ENCODE data around the gene VEGFB.
A peak's percentile ranks its signal among the peaks of the same experiment; 100 is the strongest.

DNA sequence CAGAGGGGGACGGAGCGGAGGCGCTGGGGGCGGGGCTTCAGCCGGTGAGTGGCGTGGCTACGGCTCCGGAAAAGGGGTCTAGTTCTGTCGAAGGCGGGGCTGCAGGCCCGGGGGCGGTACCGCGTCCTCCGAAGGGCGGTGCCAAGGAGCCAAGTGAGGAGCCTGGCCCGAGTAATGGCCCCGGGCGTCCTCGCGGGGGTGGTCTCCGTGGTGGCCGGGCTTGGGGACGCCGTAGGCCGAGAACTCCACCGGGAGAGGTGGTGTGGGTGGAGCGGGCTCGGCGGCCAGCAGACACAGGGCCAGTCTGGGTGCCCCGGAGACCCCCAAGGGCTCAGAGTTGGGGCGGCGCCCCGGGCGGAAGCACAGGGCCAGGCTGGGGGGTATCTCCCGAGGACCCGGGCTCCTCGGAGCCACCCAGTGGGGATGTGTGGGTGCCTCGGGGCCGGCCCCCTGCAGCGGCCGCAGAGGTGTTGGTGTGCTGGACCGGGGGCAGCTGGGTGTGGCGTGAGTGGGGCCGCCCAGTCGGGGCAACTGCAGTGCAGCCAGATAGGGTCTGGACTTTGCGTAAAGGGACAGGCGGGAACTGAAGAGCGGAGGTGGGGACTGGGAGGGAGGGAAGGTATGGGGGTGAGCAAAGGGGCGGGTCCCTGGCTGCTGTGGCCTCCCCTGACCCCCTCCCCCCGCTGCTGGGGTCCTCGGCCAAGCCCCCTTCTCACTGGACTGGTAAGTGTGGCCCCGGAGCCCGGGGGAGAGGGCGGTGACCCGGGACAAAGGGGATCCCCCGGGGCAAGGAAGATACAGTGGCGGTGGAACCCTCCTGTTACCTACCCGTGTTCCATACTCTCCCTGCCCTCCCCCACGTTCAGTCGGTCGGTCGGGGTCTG lies 7.3 kb downstream of the VEGFB start:
- TF ChIP-seq CTCF (IDR thresholded peaks at IDR 0.05) (no peak), POLR2A (IDR thresholded peaks at IDR 0.05) (peak in 1 of 2 donors; percentile 7)
